PC-9 (cell line): ENCODE results near the gene APEH. TPM values are rescaled to one million over a fixed set of nuclear protein-coding genes. Genes with fewer than 3 reads are reported as not detected.

ENCODE experiments used
- BruUV-seq: library from RNA; stranded (reverse); fragments of 400-500 nt; replicated peaks from 2 replicates; lab custom pipeline; 2021; lab: Mats Ljungman, UMichigan
- CTCF ChIA-PET: fragments of 300-600 bp; sonication (Branson Sonifier 250); formaldehyde crosslinking; loops from one replicate; lab custom pipeline; 2022; ENCODE audit warnings: antibody characterized with exemption; lab: Charles Lee
- POLR2A ChIA-PET: fragments of 300-600 bp; sonication (Branson Sonifier 250); formaldehyde crosslinking; loops from one replicate; lab custom pipeline; 2022; ENCODE audit warnings: antibody characterized with exemption; ENCODE audit not compliant: unreplicated experiment; lab: Charles Lee
- DNase-seq, 2 experiments: peaks; one replicate each; pipeline versions ENCODE4 v3.0.0 to v3.0.0-alpha.2; 2015 to 2022; ENCODE audit warnings: mixed read lengths in 1 of 2
- H2AFZ ChIP-seq: fragments of 200-600 bp; sonication (generic); 2 replicates; pipeline ENCODE4 v1.8.1; 2017; ENCODE audit warnings: antibody characterized with exemption
- H3F3A ChIP-seq: fragments of 200-600 bp; sonication (generic); 2 replicates; pipeline ENCODE4 v1.8.1; 2017; ENCODE audit warnings: antibody characterized with exemption, mild to moderate bottlenecking, low read depth; ENCODE audit not compliant: insufficient read depth
- H3K27ac ChIP-seq: fragments of 200-600 bp; sonication (generic); 2 replicates; pipeline ENCODE4 v1.6.1; 2016; ENCODE audit warnings: mixed run types
- H3K27me3 ChIP-seq: fragments of 200-600 bp; sonication (generic); 2 replicates; pipeline ENCODE4 v1.6.1; 2016; ENCODE audit warnings: low read depth, mixed run types; ENCODE audit not compliant: insufficient read depth
- H3K36me3 ChIP-seq: fragments of 200-600 bp; sonication (generic); 2 replicates; pipeline ENCODE4 v1.6.1; 2016; ENCODE audit warnings: low read depth, mixed run types
- H3K4me1 ChIP-seq: fragments of 200-600 bp; sonication (generic); replicated peaks from 2 replicates; pipeline ENCODE4 v1.6.1; 2016; ENCODE audit warnings: mixed run types; ENCODE audit not compliant: insufficient read depth
- H3K4me2 ChIP-seq: fragments of 200-600 bp; sonication (generic); 2 replicates; pipeline ENCODE4 v1.6.1; 2017; ENCODE audit warnings: mixed run types
- H3K4me3 ChIP-seq: fragments of 200-600 bp; sonication (generic); 2 replicates; pipeline ENCODE4 v1.6.1; 2016; ENCODE audit warnings: mixed run types
- H3K79me2 ChIP-seq: fragments of 200-600 bp; sonication (generic); 2 replicates; pipeline ENCODE4 v1.6.1; 2017; ENCODE audit warnings: low read depth, mixed run types
- H3K9me2 ChIP-seq: fragments of 200-600 bp; sonication (generic); 2 replicates; pipeline ENCODE4 v1.8.1; 2017; ENCODE audit warnings: mild to moderate bottlenecking; ENCODE audit not compliant: insufficient read depth
- H3K9me3 ChIP-seq: fragments of 200-600 bp; sonication (generic); 2 replicates; pipeline ENCODE4 v1.8.1; 2016; ENCODE audit warnings: low read depth; ENCODE audit not compliant: insufficient read depth
- H4K20me1 ChIP-seq: fragments of 200-600 bp; sonication (generic); 2 replicates; pipeline ENCODE4 v1.8.1; 2017; ENCODE audit not compliant: insufficient read depth
- EZH2 ChIP-seq: fragments of 200-600 bp; sonication (generic); IDR thresholded peaks from 2 replicates; pipeline ENCODE4 v1.8.0; 2017; ENCODE audit warnings: antibody characterized with exemption, low read depth
- intact Hi-C: fragments of 100-400 bp; cut with micrococcal nuclease; formaldehyde crosslinking; loops from one replicate; pipeline ENCODE4 v1.10.0; 2022; ENCODE audit not compliant: unreplicated experiment
- total RNA-seq: library from RNA; stranded (reverse); gene quantifications from 2 replicates; pipeline ENCODE4 v1.2.3, GENCODE V29; 2021
- TF ChIP-seq, protein P1 (sequence below): fragments of 200-600 bp; sonication (generic); conservative IDR thresholded peaks from 2 replicates; pipeline ENCODE4 v1.6.1; 2017; ENCODE audit warnings: mixed run types, antibody characterized with exemption, mild to moderate bottlenecking, moderate library complexity

Gene APEH
- total RNA-seq, 1 experiment from 2014 or later, result 131 TPM

DNA sequence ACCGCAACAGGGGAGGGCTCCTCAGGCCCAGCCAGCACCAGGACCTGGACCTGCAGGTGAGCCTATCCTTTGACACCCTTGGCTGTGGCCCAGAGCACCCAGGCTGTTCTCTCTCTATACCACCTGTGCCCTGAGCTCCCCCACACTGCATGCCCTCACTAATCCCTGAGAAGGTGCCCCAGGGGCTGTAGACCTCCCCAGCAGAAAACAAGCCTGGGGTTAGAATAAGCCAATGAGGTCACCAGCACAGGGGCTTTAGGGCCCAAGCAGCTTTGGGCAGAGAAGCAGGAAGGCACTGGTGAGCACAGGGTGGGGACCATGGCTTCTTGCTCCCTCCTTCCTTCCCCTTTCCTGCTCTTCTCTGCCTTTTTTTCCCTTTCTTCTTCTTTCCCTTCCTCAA, 10.3 kb upstream of the APEH start:
- CTCF ChIA-PET, result no interaction called here
- H3K27me3 ChIP-seq, result no peaks in the 10 kb centered on the region
- intact Hi-C loops, result no loop called here
- DNase-seq, result no peak
- no peak overlapping the region for H2AFZ ChIP-seq
- peaks cover 5% of the 10 kb centered on the region for H3F3A ChIP-seq
- TF ChIP-seq, protein P1, sequence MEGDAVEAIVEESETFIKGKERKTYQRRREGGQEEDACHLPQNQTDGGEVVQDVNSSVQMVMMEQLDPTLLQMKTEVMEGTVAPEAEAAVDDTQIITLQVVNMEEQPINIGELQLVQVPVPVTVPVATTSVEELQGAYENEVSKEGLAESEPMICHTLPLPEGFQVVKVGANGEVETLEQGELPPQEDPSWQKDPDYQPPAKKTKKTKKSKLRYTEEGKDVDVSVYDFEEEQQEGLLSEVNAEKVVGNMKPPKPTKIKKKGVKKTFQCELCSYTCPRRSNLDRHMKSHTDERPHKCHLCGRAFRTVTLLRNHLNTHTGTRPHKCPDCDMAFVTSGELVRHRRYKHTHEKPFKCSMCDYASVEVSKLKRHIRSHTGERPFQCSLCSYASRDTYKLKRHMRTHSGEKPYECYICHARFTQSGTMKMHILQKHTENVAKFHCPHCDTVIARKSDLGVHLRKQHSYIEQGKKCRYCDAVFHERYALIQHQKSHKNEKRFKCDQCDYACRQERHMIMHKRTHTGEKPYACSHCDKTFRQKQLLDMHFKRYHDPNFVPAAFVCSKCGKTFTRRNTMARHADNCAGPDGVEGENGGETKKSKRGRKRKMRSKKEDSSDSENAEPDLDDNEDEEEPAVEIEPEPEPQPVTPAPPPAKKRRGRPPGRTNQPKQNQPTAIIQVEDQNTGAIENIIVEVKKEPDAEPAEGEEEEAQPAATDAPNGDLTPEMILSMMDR, result no peak
- TF ChIP-seq EZH2, result no peak
- peaks cover 7% of the 10 kb centered on the region for H3K4me1 ChIP-seq
- H3K36me3 ChIP-seq, result no peaks in the 10 kb centered on the region
- POLR2A ChIA-PET, result interaction anchor here (0.6 kb wide), 1 partner anchor 116 kb away, joined by 3 read pairs; no protein-coding TSS in a partner anchor
- H3K4me2 ChIP-seq, result no peak overlapping the region
- no peaks in the 10 kb centered on the region for H3K9me2 ChIP-seq
- no peaks in the 10 kb centered on the region for H4K20me1 ChIP-seq
- no peak overlapping the region for H3K27ac ChIP-seq
- no TSS peak for BruUV-seq
- no peaks in the 10 kb centered on the region for H3K9me3 ChIP-seq
- no peaks in the 10 kb centered on the region for H3K79me2 ChIP-seq
- H3K4me3 ChIP-seq, result no peak overlapping the region

DNA sequence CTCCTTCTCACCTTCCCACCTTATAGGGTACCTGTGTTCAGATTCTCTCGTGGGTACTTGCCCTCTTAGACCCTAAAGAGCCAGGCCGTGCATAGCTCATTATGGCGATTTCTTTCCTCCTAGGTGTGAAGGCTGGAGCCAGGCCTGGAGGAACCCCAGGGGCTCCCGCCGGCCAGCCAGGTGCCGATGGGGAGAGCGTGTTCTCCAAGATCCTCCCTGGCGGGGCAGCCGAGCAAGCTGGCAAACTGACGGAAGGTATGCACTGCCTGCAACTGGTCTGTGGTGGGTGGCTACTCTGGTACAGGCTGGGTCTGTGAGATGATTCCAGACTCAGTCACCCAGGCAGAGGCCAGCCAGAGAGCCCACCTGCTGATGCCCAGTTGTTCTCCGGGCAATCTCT, 9.9 kb upstream of the APEH start:
- H3K27me3 ChIP-seq, result no peaks in the 10 kb centered on the region
- peaks cover 9% of the 10 kb centered on the region for H3F3A ChIP-seq
- H3K4me1 ChIP-seq, result peaks cover 12% of the 10 kb centered on the region
- no peak overlapping the region for H3K4me3 ChIP-seq
- no peak overlapping the region for H3K27ac ChIP-seq
- no peak overlapping the region for H3K4me2 ChIP-seq
- no peaks in the 10 kb centered on the region for H3K79me2 ChIP-seq
- POLR2A ChIA-PET, result interaction anchor here (0.6 kb wide), 1 partner anchor 117 kb away, joined by 3 read pairs; no protein-coding TSS in a partner anchor
- no TSS peak for BruUV-seq
- DNase-seq, result no peak
- no peaks in the 10 kb centered on the region for H4K20me1 ChIP-seq
- H2AFZ ChIP-seq, result no peak overlapping the region
- no peaks in the 10 kb centered on the region for H3K36me3 ChIP-seq
- no peaks in the 10 kb centered on the region for H3K9me2 ChIP-seq
- TF ChIP-seq EZH2, result no peak
- TF ChIP-seq, protein P1, result no peak
- intact Hi-C loops, result no loop called here
- CTCF ChIA-PET, result no interaction called here
- H3K9me3 ChIP-seq, result no peaks in the 10 kb centered on the region

DNA sequence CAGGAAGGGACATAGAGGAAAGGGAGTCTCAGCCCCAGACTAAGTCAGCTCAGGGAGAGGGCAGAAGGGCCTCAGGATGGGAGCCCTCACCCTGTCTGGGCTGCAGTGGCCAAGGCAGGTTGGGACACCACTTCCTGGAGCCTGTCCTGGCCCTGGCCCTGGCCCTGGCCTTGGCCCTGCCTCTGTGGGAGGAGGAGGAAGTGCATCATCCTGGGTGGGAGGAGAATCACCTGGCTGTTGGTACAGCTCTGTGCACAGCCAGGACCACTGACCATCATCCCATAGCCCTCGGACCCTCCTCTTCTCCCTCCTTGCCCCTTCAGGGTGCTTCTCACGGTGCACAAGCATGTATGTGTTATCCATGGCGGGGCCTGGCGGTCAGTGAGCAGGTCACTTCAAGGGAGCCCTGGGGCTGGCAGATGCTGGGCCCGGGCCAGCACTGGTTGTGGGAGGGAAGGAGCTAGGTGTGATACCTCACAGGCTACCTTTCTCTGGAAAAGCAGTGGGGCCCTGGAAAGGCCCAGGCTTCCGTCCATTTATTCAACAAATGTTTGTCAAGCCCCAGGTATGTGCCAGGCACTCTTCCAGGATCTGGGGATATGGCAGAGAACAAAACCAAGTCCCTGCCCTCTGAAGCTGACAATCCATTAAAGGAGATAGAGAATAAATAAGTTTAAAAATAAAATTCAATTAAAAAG, 8.2 kb upstream of the APEH start:
- ChIA-PET CTCF (interaction anchor here (0.8 kb wide), 1 partner anchor 126 kb away, joined by 3 read pairs; no protein-coding TSS in a partner anchor), POLR2A (interaction anchor here (0.6 kb wide), 1 partner anchor 302 kb away, joined by 4 read pairs; no protein-coding TSS in a partner anchor)
- Histone ChIP-seq H3K4me3 (no peak overlapping the region), H3F3A (peaks cover 10% of the 10 kb centered on the region), H3K4me1 (peaks cover 13% of the 10 kb centered on the region), H3K4me2 (no peak overlapping the region), H3K9me3 (no peaks in the 10 kb centered on the region), H2AFZ (no peak overlapping the region), H3K79me2 (no peaks in the 10 kb centered on the region), H3K27me3 (no peaks in the 10 kb centered on the region), H3K9me2 (no peaks in the 10 kb centered on the region), H4K20me1 (0 out of 2 replicates have a peak, but pooled peaks cover 2% of the 10 kb centered on the region), H3K27ac (no peak overlapping the region), H3K36me3 (no peaks in the 10 kb centered on the region)
- no peak for DNase-seq
- intact Hi-C loops, result no loop called here
- BruUV-seq, result no TSS peak
- TF ChIP-seq, protein P1, result no peak
- TF ChIP-seq EZH2, result no peak
